Prostate gland (tissue), 2 donors: ENCODE measurements around the gene GNB3.
"Not testable (repeated sequence)": the region's sequence is repeated elsewhere in the genome, so short reads cannot be mapped to it uniquely, and the experiment has no call there.

Source experiments
- CTCF ChIP-seq, 4 experiments: fragments of 200-600 bp in 2 of 4; fragments of 450-650 bp in 2 of 4; sonication (generic) in 2 of 4; IDR thresholded peaks; 1 replicate in 3 of 4; 2 replicates in 1 of 4; pipeline ENCODE4 v1.5.1; 2016 to 2019; ENCODE audit warnings: antibody characterized with exemption in 4 of 4, mild to moderate bottlenecking in 2 of 4, moderate library complexity in 2 of 4
- POLR2AphosphoS5 ChIP-seq: sonication (generic); formaldehyde crosslinking; IDR thresholded peaks from one replicate; pipeline ENCODE4 v1.6.1; 2017; ENCODE audit warnings: antibody characterized with exemption

GRCh38 chr12:6889775-6890573 lies 49.2 kb downstream of the GNB3 start:
- not testable (repeated sequence) for TF ChIP-seq POLR2AphosphoS5; CTCF (IDR thresholded peaks at IDR 0.05)
